SU-DHL-6 (cell line): ENCODE data around the gene ST6GALNAC3.

Experiments used
- H2AFZ ChIP-seq: fragments of 200-600 bp; sonication (generic); 2 replicates; pipeline ENCODE4 v1.6.1; 2014; ENCODE audit warnings: low read depth, mild to moderate bottlenecking, moderate library complexity, mixed read lengths, antibody characterized with exemption, low read length; ENCODE audit not compliant: severe bottlenecking
- H3F3A ChIP-seq: fragments of 200-600 bp; shearing (Covaris generic); 2 replicates; pipeline ENCODE4 v1.6.0; 2016; ENCODE audit warnings: antibody characterized with exemption, mild to moderate bottlenecking; ENCODE audit not compliant: insufficient read depth
- H3K27ac ChIP-seq: fragments of 200-600 bp; sonication (generic); 2 replicates; pipeline ENCODE4 v1.5.1; 2016; ENCODE audit warnings: low read depth, mild to moderate bottlenecking, low read length, moderate library complexity, mixed read lengths
- H3K27me3 ChIP-seq: fragments of 200-600 bp; sonication (generic), shearing (Covaris generic); 2 replicates; pipeline ENCODE4 v1.6.0; 2014; ENCODE audit warnings: mild to moderate bottlenecking, low read length
- H3K36me3 ChIP-seq: fragments of 200-600 bp; sonication (generic); 2 replicates; pipeline ENCODE4 v1.6.1; 2014; ENCODE audit warnings: mild to moderate bottlenecking, low read length, mixed read lengths
- H3K4me2 ChIP-seq: fragments of 300-600, 200-600 bp; shearing (Covaris generic), sonication (generic); 2 replicates; pipeline ENCODE4 v1.6.0; 2014; ENCODE audit warnings: low read length, low read depth, mild to moderate bottlenecking; ENCODE audit not compliant: poor library complexity, severe bottlenecking
- H3K4me3 ChIP-seq: fragments of 200-600 bp; sonication (generic); 2 replicates; pipeline ENCODE4 v1.5.1; 2014; ENCODE audit warnings: antibody characterized with exemption, low read length, mild to moderate bottlenecking, mixed read lengths; ENCODE audit not compliant: insufficient read depth, poor library complexity, severe bottlenecking
- H3K79me2 ChIP-seq: fragments of 200-600 bp; sonication (generic); 2 replicates; pipeline ENCODE4 v1.6.1; 2014; ENCODE audit warnings: mild to moderate bottlenecking, low read length, moderate library complexity; ENCODE audit not compliant: insufficient read depth
- H3K9ac ChIP-seq: fragments of 200-600 bp; sonication (generic); 2 replicates; pipeline ENCODE4 v1.7.0; 2014; ENCODE audit warnings: mild to moderate bottlenecking, low read length
- H3K9me2 ChIP-seq: fragments of 200-600 bp; sonication (generic); replicated peaks from 2 replicates; pipeline ENCODE4 v1.6.1; 2014; ENCODE audit warnings: low read length; ENCODE audit not compliant: insufficient read depth
- H3K9me3 ChIP-seq: fragments of 200-600 bp; sonication (generic); 2 replicates; pipeline ENCODE4 v1.6.1; 2014; ENCODE audit warnings: low read length, mixed read lengths; ENCODE audit not compliant: insufficient read depth
- H4K20me1 ChIP-seq: fragments of 200-600 bp; sonication (generic); 2 replicates; pipeline ENCODE4 v1.6.1; 2014; ENCODE audit warnings: low read depth, mild to moderate bottlenecking, antibody characterized with exemption, low read length, moderate library complexity, mixed read lengths
- EZH2phosphoT487 ChIP-seq: fragments of 200-600 bp; sonication (generic), shearing (Covaris generic); conservative IDR thresholded peaks from 2 replicates; pipeline ENCODE4 v1.6.1; 2018; ENCODE audit warnings: mild to moderate bottlenecking, antibody characterized with exemption, low read length, moderate library complexity, mixed read lengths
- TF ChIP-seq, protein P1 (sequence below): fragments of 200-600 bp; sonication (generic); IDR thresholded peaks from one replicate; pipeline ENCODE4 v1.5.1; 2017; ENCODE audit warnings: antibody characterized with exemption, mild to moderate bottlenecking, low read length, moderate library complexity; ENCODE audit not compliant: insufficient read depth, poor library complexity, severe bottlenecking

ST6GALNAC3 gene

GRCh38 chr1:76541618-76542017 lies 467.1 kb downstream of the ST6GALNAC3 start:
- H3K79me2 ChIP-seq = no peaks in the 10 kb centered on the region
- TF ChIP-seq, protein P1, sequence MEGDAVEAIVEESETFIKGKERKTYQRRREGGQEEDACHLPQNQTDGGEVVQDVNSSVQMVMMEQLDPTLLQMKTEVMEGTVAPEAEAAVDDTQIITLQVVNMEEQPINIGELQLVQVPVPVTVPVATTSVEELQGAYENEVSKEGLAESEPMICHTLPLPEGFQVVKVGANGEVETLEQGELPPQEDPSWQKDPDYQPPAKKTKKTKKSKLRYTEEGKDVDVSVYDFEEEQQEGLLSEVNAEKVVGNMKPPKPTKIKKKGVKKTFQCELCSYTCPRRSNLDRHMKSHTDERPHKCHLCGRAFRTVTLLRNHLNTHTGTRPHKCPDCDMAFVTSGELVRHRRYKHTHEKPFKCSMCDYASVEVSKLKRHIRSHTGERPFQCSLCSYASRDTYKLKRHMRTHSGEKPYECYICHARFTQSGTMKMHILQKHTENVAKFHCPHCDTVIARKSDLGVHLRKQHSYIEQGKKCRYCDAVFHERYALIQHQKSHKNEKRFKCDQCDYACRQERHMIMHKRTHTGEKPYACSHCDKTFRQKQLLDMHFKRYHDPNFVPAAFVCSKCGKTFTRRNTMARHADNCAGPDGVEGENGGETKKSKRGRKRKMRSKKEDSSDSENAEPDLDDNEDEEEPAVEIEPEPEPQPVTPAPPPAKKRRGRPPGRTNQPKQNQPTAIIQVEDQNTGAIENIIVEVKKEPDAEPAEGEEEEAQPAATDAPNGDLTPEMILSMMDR = no peak
- TF ChIP-seq EZH2phosphoT487 = no peak
- H3F3A ChIP-seq = no peaks in the 10 kb centered on the region
- H3K27ac ChIP-seq = no peak overlapping the region
- no peak overlapping the region for H3K4me2 ChIP-seq
- no peaks in the 10 kb centered on the region for H3K9me2 ChIP-seq
- no peak overlapping the region for H3K4me3 ChIP-seq
- no peaks in the 10 kb centered on the region for H3K36me3 ChIP-seq
- H3K27me3 ChIP-seq = no peaks in the 10 kb centered on the region
- H3K9ac ChIP-seq = no peak overlapping the region
- no peak overlapping the region for H2AFZ ChIP-seq
- no peaks in the 10 kb centered on the region for H4K20me1 ChIP-seq
- H3K9me3 ChIP-seq = no peaks in the 10 kb centered on the region

GRCh38 chr1:76542359-76542758 lies 467.8 kb downstream of the ST6GALNAC3 start:
- no peak for TF ChIP-seq EZH2phosphoT487
- TF ChIP-seq, protein P1 = no peak
- no peaks in the 10 kb centered on the region for H3K36me3 ChIP-seq

GRCh38 chr1:76543495-76543894 lies 468.9 kb downstream of the ST6GALNAC3 start:
- no peaks in the 10 kb centered on the region for H4K20me1 ChIP-seq
- no peaks in the 10 kb centered on the region for H3K36me3 ChIP-seq
- H3F3A ChIP-seq = no peaks in the 10 kb centered on the region
- H3K9me2 ChIP-seq = no peaks in the 10 kb centered on the region
- H3K79me2 ChIP-seq = no peaks in the 10 kb centered on the region
- H3K9me3 ChIP-seq = no peaks in the 10 kb centered on the region
- no peaks in the 10 kb centered on the region for H3K27me3 ChIP-seq
- no peak overlapping the region for H3K9ac ChIP-seq
- H2AFZ ChIP-seq = no peak overlapping the region
- H3K4me2 ChIP-seq = no peak overlapping the region
- TF ChIP-seq, protein P1 = no peak
- no peak for TF ChIP-seq EZH2phosphoT487
- H3K4me3 ChIP-seq = no peak overlapping the region
- no peak overlapping the region for H3K27ac ChIP-seq

More at GRCh38 chr1:76542359-76542758, 467.8 kb downstream of the ST6GALNAC3 start:
- Histone ChIP-seq H3K9me2 (no peaks in the 10 kb centered on the region), H4K20me1 (no peaks in the 10 kb centered on the region), H3K4me2 (no peak overlapping the region), H3K27me3 (no peaks in the 10 kb centered on the region), H3K79me2 (no peaks in the 10 kb centered on the region), H3K27ac (no peak overlapping the region), H3F3A (no peaks in the 10 kb centered on the region), H3K9ac (no peak overlapping the region), H2AFZ (no peak overlapping the region), H3K9me3 (no peaks in the 10 kb centered on the region), H3K4me3 (no peak overlapping the region)
